ENCODE results near the gene PPL. TPM values are rescaled to one million over a fixed set of nuclear protein-coding genes. Genes with fewer than 3 reads are reported as not detected.

Gene PPL
- total and polyA plus RNA-seq, 2 of the 8 experiments (the other 6 are each of a cell fraction or from before 2014, with no cell fraction given), result 11.3 to 29.5 TPM

DNA sequence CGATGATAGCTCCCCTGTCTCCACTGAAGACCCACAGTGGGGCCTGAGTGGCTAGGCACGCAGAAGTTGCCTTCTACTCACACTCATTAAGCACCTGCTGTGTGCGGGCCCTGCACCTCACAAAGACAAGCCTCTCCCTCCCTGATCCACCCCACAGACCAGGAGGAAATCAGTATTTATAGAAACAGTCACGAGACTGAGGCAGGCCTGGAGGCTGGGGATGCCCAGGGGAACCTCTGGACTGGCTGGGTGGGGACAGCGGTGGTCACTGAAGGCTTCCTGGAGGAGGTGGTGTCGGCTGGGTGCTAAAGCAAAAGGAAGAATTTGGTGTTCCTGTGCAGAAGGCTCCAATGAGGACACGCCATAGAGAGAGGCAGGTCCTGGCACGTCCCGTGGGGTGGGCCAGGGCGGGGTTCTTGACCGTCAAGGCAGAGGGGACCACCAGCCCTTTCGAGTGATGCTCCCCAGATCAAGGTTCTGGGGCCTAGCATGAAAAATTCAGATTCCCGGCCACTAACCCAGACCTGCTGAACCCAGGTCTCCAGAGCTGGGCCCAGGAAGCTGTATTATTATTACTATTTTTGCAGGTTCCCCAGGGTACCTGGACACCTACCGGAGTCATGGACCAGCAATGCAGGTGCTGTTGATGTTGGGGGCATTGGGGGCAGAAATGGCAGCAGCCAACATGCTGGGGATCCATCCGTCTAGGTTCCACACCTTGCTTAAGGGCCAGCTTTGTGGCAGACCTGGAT lies 23.0 kb downstream of the PPL start:
- Histone ChIP-seq H4K91ac (replicated peaks; ENCODE audit: insufficient read length, low read length) (no peak overlapping the region), H2BK120ac (replicated peaks; ENCODE audit: low read depth, low read length) (no peak overlapping the region), H4K8ac (ENCODE audit: extremely low read depth, insufficient read depth, low read length) (0 out of 2 replicates have a peak overlapping the region, but pooled peaks have one; percentile 18), H3K9ac (replicated peaks in 1 of 4; ENCODE audit: extremely low read depth in 1 of 4, low read depth in 3 of 4, low read length in 3 of 4) (no peak overlapping the region), H2AK5ac (ENCODE audit: low read depth, low read length) (no peak overlapping the region), H2BK15ac (ENCODE audit: low read length) (no peak overlapping the region), H3K23me2 (ENCODE audit: low read depth, low read length) (no peaks in the 10 kb centered on the region), H4K5ac (ENCODE audit: insufficient read length, low read depth, low read length) (peak overlapping the region; percentile 38), H3K79me2 (ENCODE audit: control insufficient read depth in 1 of 2, insufficient read depth in 2 of 2, low read length in 2 of 2) (no peaks in the 10 kb centered on the region), H3K23ac (ENCODE audit: insufficient read length) (no peak overlapping the region), H2AFZ (ENCODE audit: low read length) (no peak overlapping the region), H3K18ac (ENCODE audit: extremely low read depth, low read length) (no peak overlapping the region; the same call in 1 of the 2 replicates), H3K36me3 (ENCODE audit: control insufficient read depth in 2 of 4, insufficient read depth in 4 of 4, low read length in 3 of 4) (no peaks in the 10 kb centered on the region), H3K4me1 (replicated peaks in 1 of 4; ENCODE audit: control insufficient read depth in 3 of 4, insufficient read depth in 4 of 4, low read length in 3 of 4) (peaks cover 0 to 8% (median 3%) of the 10 kb centered on the region in 4 experiments; a peak in 5 of 7 replicates), H3K79me1 (ENCODE audit: low read depth, low read length) (peaks cover 3% of the 10 kb centered on the region; the same call in 1 of the 2 replicates), H3K56ac (replicated peaks; ENCODE audit: insufficient read length, low read depth, low read length) (no peak overlapping the region), H3K4me3 (ENCODE audit: extremely low read depth in 1 of 4, insufficient read depth in 2 of 4, low read depth in 3 of 4, low read length in 4 of 4) (no peak overlapping the region), H3K27me3 (replicated peaks in 1 of 4; ENCODE audit: control insufficient read depth in 3 of 4, extremely low read depth in 1 of 4, insufficient read depth in 3 of 4, low read length in 3 of 4) (no peaks in the 10 kb centered on the region), H3K27ac (ENCODE audit: low read depth, low read length) (no peak overlapping the region), H2BK12ac (ENCODE audit: low read depth, low read length) (0 out of 2 replicates have a peak overlapping the region, but pooled peaks have one; percentile 27), H3K9me3 (ENCODE audit: insufficient read depth in 2 of 2, low read depth in 1 of 2, low read length in 1 of 2) (no peaks in the 10 kb centered on the region), H3K14ac (ENCODE audit: insufficient read length) (no peak overlapping the region), H3K4ac (replicated peaks; ENCODE audit: insufficient read length, low read depth, low read length) (no peak overlapping the region), H4K20me1 (replicated peaks in 1 of 2; ENCODE audit: control insufficient read depth in 1 of 2, insufficient read depth in 2 of 2, low read length in 2 of 2) (peaks cover 0 to 1% of the 10 kb centered on the region in 2 experiments), H3K4me2 (ENCODE audit: insufficient read depth in 1 of 2, low read depth in 2 of 2, low read length in 2 of 2) (no peak overlapping the region), H2BK20ac (ENCODE audit: low read length) (no peak overlapping the region), H2BK5ac (ENCODE audit: low read depth, low read length) (no peak overlapping the region)
- TF ChIP-seq RBBP5 (IDR thresholded peaks at IDR 0.05; ENCODE audit: borderline replicate concordance, low read depth, low read length) (no peak), PHF8 (conservative IDR thresholded peaks at IDR 0.05; ENCODE audit: low read depth, low read length) (no peak)
- 86% methylated on average over 15 of the region's 15 CpGs; no CpG with 5 or more reads in 1 of the 2 experiments for WGBS, 2 experiments (ENCODE audit: extremely low coverage in 1 of 2, insufficient coverage in 1 of 2, insufficient read length in 1 of 2, insufficient replicate concordance in 2 of 2, low coverage in 1 of 2, low lambda C conversion rate in 2 of 2, missing lambda C conversion rate in 1 of 2)
- DNase-seq (ENCODE audit: low read depth in 1 of 2, low spot score in 2 of 2) (no peak), FAIRE-seq (no peak)
- CTCF ChIA-PET (ENCODE audit: partially characterized antibody), result interaction anchor here (0.9 to 2.8 kb wide), 6 partner anchors 8 to 39 kb away, joined by 3 to 8 read pairs (median 4); no protein-coding TSS in a partner anchor
- POLR2A ChIA-PET (ENCODE audit: partially characterized antibody), result interaction anchor here (1.0 to 1.7 kb wide), 6 partner anchors 16 to 30 kb away, joined by 3 to 6 read pairs (median 4); no protein-coding TSS in a partner anchor

Data from H1 (cell line).